Prostate gland (tissue), 2 donors: ENCODE measurements around the gene GULP1. TPM values are rescaled to one million over a fixed set of nuclear protein-coding genes. Genes with fewer than 3 reads are reported as not detected.

Experiments used
- DNase-seq: peaks from one replicate; pipeline ENCODE4 v3.0.0-alpha.2; 2019; ENCODE audit warnings: low spot score
- H3K27ac ChIP-seq, 2 donors: fragments of 200-600 bp; sonication (generic); 2 replicates each; pipeline ENCODE4 v1.5.1; 2017 to 2019
- H3K27me3 ChIP-seq: fragments of 200-600 bp; sonication (generic); replicated peaks from 2 replicates; pipeline ENCODE4 v1.5.1; 2019; ENCODE audit not compliant: insufficient read depth
- H3K36me3 ChIP-seq, 2 donors: fragments of 200-600 bp; sonication (generic); 1 replicate in 1 of 2; 2 replicates in 1 of 2; pipeline versions ENCODE4 v1.5.1 to v1.8.1; 2017 to 2019
- H3K4me1 ChIP-seq: fragments of 200-600 bp; sonication (generic); replicated peaks from 2 replicates; pipeline ENCODE4 v1.5.1; 2019
- H3K4me3 ChIP-seq, 2 donors: fragments of 200-600 bp; sonication (generic); 2 replicates each; pipeline ENCODE4 v1.5.1; 2017 to 2019
- H3K9me3 ChIP-seq: fragments of 200-600 bp; sonication (generic); 2 replicates; pipeline ENCODE4 v1.5.1; 2017
- POLR2A ChIP-seq: fragments of 450-650 bp; IDR thresholded peaks from one replicate; pipeline ENCODE4 v1.6.1; 2016; ENCODE audit warnings: antibody characterized with exemption, mild to moderate bottlenecking
- POLR2AphosphoS5 ChIP-seq: sonication (generic); formaldehyde crosslinking; IDR thresholded peaks from one replicate; pipeline ENCODE4 v1.6.1; 2017; ENCODE audit warnings: antibody characterized with exemption
- WGBS: methylation state at CpG from one replicate; pipeline ENCODE4 v1.1.5; 2018; 5-methylcytosine and 5-hydroxymethylcytosine counted together
- intact Hi-C: fragments of 100-400 bp; cut with DNase I; formaldehyde crosslinking; loops from one replicate; pipeline ENCODE4 v1.14.2; 2022
- total RNA-seq, 2 donors: library from RNA; depleted of rRNA; stranded (reverse); fragments of >200 nt; gene quantifications; one replicate each; pipeline ENCODE4 v1.1.0, GENCODE V29; 2016
- TF ChIP-seq, protein P1 (sequence below), 4 experiments: fragments of 200-600 bp in 2 of 4; fragments of 450-650 bp in 2 of 4; sonication (generic) in 2 of 4; IDR thresholded peaks; 1 replicate in 3 of 4; 2 replicates in 1 of 4; pipeline ENCODE4 v1.5.1; 2016 to 2019; ENCODE audit warnings: antibody characterized with exemption in 4 of 4, mild to moderate bottlenecking in 2 of 4, moderate library complexity in 2 of 4

GULP1 gene
- total RNA-seq, 2 donors from 2014 or later, result 29.3 to 45.4 TPM

DNA sequence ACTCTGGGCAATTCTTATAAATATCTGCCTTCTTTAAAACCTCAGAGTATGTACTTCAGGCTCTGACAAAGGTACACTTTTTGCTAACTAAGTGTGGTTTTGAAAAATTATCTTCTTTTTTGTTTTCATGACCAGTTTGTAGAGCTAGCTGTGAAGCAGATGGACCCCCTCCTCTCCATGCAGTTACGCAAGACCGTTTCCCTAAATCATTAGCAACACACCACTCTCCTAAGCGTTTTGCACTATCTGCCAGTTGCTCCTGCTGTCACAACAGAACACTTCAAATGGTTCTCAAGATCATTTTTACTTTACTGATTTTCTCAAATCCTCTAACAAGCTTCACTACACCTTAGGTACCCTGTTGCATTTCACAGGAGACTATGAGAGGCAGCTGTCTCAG is 53.3 kb downstream of the GULP1 start:
- TF ChIP-seq POLR2AphosphoS5, result no peak
- no peaks in the 10 kb centered on the region for H3K27me3 ChIP-seq
- H3K4me3 ChIP-seq, result no peak overlapping the region
- no peak overlapping the region for H3K27ac ChIP-seq
- no peaks in the 10 kb centered on the region for H3K4me1 ChIP-seq
- intact Hi-C loops, result no loop called here
- no peaks in the 10 kb centered on the region for H3K9me3 ChIP-seq
- WGBS, result 72% methylated on average over 3 of the region's 3 CpGs
- no peaks in the 10 kb centered on the region for H3K36me3 ChIP-seq
- DNase-seq, result no peak

DNA sequence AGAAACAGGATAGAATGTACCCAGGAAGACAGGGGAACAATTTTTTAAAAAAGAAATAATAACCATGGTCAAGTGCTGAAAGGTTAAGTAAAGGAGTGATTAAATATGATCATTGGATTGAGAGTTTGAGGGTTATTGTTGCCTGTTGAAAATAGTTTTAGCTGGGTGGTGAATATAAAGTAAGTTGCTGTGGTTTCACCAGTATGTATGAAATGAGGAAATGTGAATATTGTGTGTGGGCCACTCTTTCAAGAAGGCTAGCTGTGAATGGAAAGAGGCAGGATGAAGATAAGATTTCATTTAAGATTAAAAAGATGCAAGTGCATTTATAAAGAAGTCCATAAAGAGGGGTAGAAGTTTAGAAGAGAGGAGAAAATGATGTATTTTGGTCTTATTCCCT is 53.8 kb downstream of the GULP1 start:
- intact Hi-C loops, result no loop called here
- no peak for DNase-seq
- Histone ChIP-seq H3K27me3 (no peaks in the 10 kb centered on the region), H3K4me3 (no peak overlapping the region), H3K4me1 (no peaks in the 10 kb centered on the region), H3K9me3 (no peaks in the 10 kb centered on the region), H3K27ac (no peak overlapping the region), H3K36me3 (no peaks in the 10 kb centered on the region)
- no peak for TF ChIP-seq POLR2A
- TF ChIP-seq, protein P1, sequence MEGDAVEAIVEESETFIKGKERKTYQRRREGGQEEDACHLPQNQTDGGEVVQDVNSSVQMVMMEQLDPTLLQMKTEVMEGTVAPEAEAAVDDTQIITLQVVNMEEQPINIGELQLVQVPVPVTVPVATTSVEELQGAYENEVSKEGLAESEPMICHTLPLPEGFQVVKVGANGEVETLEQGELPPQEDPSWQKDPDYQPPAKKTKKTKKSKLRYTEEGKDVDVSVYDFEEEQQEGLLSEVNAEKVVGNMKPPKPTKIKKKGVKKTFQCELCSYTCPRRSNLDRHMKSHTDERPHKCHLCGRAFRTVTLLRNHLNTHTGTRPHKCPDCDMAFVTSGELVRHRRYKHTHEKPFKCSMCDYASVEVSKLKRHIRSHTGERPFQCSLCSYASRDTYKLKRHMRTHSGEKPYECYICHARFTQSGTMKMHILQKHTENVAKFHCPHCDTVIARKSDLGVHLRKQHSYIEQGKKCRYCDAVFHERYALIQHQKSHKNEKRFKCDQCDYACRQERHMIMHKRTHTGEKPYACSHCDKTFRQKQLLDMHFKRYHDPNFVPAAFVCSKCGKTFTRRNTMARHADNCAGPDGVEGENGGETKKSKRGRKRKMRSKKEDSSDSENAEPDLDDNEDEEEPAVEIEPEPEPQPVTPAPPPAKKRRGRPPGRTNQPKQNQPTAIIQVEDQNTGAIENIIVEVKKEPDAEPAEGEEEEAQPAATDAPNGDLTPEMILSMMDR (IDR thresholded peaks at IDR 0.05), result no peak
- TF ChIP-seq POLR2AphosphoS5, result no peak

DNA sequence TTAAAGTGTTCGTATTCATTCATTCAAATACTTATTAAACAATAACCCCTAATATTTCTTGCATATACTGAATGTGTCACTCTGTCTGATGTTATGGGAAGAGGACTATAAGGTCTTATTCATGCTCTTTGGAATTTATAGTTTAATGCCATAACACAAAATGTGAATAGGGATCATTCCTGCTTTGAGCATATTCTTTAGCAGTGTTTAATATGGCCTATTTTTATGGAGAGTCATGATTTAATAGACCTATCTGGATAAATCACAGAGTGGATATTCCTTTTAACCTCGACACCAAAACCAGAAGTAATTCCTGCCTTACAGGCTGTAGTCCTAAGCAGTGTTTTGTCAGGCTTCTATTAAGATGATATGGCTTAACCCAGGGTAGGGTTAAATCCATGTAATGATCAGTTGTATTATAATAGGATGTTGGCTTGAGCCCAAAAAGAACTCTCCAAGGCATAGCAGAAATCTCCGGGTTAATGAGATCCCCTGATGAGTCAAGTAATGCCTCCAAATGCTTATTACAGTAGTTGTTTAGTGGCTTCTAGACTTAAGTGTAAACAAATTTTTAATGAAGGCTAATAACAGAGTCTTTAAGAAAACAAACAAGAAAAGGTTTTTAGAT is 54.3 kb downstream of the GULP1 start:
- H3K4me3 ChIP-seq, result no peak overlapping the region
- TF ChIP-seq, protein P1 (IDR thresholded peaks at IDR 0.05), result no peak
- TF ChIP-seq POLR2AphosphoS5 (no peak), POLR2A (no peak)
- H3K36me3 ChIP-seq, result no peaks in the 10 kb centered on the region
- 53% methylated on average over 3 of the region's 3 CpGs for WGBS
- H3K27me3 ChIP-seq, result no peaks in the 10 kb centered on the region
- H3K27ac ChIP-seq, result no peak overlapping the region
- H3K4me1 ChIP-seq, result no peaks in the 10 kb centered on the region
- no peak for DNase-seq
- intact Hi-C loops, result no loop called here
- H3K9me3 ChIP-seq, result no peaks in the 10 kb centered on the region

DNA sequence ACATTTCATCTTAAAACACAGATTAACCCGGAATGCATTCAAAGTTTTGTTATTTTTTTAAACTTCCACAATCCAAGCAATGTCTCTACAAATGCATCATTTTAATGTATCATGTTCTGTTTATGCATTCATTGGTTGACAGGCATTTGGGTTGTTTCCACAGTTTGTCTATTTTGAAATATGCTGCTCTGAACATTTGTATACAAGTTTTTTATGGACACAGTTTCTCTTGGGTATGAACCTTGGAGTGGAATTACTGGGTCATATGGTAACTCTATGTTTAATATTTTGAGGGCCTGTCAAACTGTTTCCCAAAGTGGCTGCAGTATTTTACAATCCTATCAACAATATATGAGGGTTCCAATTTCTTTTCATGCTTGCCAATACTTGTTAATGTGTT is 57.3 kb downstream of the GULP1 start:
- Histone ChIP-seq H3K4me1 (no peaks in the 10 kb centered on the region), H3K4me3 (no peak overlapping the region), H3K27ac (no peak overlapping the region), H3K9me3 (no peaks in the 10 kb centered on the region), H3K36me3 (no peaks in the 10 kb centered on the region), H3K27me3 (no peaks in the 10 kb centered on the region)
- intact Hi-C loops, result no loop called here
- WGBS, result 91% methylated on average over 1 of the region's 1 CpG
- no peak for DNase-seq
- TF ChIP-seq, protein P1 (IDR thresholded peaks at IDR 0.05), result no peak
- TF ChIP-seq POLR2AphosphoS5, result no peak

DNA sequence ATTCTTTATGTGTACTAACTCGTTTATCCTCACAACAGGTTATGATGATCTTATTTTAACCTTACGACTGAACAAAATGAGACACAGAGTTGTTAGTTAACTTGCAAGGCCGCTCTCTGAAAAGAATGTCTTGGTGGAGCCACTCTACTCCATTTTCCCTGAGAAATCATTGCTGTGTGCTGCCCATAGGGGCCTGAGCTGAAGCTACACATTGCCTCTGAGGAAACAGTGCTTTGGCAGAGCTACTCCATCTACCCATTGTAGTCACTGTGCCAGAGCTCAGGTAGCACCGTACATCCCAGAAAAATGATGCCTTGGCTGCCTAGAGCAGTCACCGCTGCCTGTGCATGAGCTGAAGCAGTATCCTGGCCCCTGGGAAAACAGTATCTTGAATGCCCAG is 61.6 kb downstream of the GULP1 start:
- 82% methylated on average over 5 of the region's 5 CpGs for WGBS
- no peak overlapping the region for H3K4me3 ChIP-seq
- no peaks in the 10 kb centered on the region for H3K4me1 ChIP-seq
- DNase-seq, result no peak
- no peaks in the 10 kb centered on the region for H3K36me3 ChIP-seq
- H3K9me3 ChIP-seq, result no peaks in the 10 kb centered on the region
- H3K27me3 ChIP-seq, result no peaks in the 10 kb centered on the region
- intact Hi-C loops, result no loop called here
- TF ChIP-seq POLR2A (no peak), POLR2AphosphoS5 (no peak)
- TF ChIP-seq, protein P1 (IDR thresholded peaks at IDR 0.05), result no peak
- H3K27ac ChIP-seq, result no peak overlapping the region
